Measurements from ENCODE around the gene MRPL28. TPM values are rescaled to one million over a fixed set of nuclear protein-coding genes. Genes with fewer than 3 reads are reported as not detected.

Gene MRPL28
- total and polyA plus RNA-seq, 2 donors (not counting 3 experiments of a cell fraction or from before 2014, with no cell fraction given), result 104 to 180 TPM

DNA sequence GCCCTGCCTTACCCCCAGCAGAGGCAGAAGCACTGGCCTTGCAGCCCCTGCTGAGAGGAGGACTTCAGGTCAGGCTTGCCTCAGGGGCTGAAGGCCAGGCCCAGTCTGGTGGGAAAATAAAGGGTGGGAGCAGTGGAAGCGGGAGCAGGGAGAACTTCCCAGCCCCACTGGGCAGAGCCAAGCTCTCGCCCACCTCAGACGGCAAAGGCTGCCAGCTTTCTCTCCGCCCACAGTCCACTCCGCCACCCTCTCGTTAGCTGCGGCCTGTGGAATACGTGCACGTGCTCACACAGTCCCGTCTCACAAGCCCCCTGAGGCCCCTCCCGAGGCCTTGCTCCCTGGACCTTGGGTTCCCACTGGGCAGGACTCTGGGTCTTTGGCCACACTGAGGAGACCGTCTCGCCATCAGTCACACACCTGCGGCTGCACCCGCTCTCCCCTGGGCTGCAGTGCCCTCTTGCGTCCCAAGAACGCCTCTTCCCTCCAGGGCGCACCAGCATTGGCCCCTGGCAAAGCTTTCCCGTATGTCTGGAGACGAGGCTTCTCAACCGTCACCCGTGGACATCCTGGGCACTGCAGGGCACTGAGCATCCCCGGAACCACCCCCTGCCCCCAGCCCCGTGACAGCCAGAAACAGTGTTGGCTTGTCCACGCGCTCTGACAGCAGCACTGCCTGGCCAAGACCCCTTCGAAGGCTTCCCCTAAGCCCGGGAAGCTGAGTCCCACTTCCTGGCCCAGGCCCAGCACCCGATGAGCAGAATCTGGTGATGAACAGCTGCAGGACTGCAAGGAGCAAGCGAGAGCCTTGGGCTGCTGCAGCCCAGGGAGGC is 8.3 kb downstream of the MRPL28 start:
- Histone ChIP-seq H3K9me1 (replicated peaks; ENCODE audit: control insufficient read depth, extremely low read depth, insufficient read depth, low read length) (no peaks in the 10 kb centered on the region), H3K9ac (replicated peaks; ENCODE audit: extremely low read depth, insufficient read depth, low read length) (no peak overlapping the region), H3K36me3 (ENCODE audit: control insufficient read depth in 2 of 2, extremely low read depth in 1 of 2, insufficient read depth in 2 of 2, low read length in 2 of 2) (peaks cover 0 to 3% of the 10 kb centered on the region in 2 experiments), H4K20me1 (replicated peaks; ENCODE audit: control insufficient read depth, extremely low read depth, insufficient read depth, low read length) (no peaks in the 10 kb centered on the region), H3K79me2 (ENCODE audit: control insufficient read depth, insufficient read depth, low read length) (no peaks in the 10 kb centered on the region), H3K9me3 (replicated peaks; ENCODE audit: control insufficient read depth, insufficient read depth, low read length) (no peaks in the 10 kb centered on the region), H3K4me3 (replicated peaks in 1 of 3; ENCODE audit: insufficient read depth in 1 of 3, low read depth in 1 of 3, low read length in 3 of 3) (no peak overlapping the region), H3K4me1 (ENCODE audit: control insufficient read depth, extremely low read depth, insufficient read depth, low read length) (no peaks in the 10 kb centered on the region), H3K27ac (ENCODE audit: insufficient read depth, low read depth, low read length) (no peak overlapping the region), H3K27me3 (ENCODE audit: control insufficient read depth in 2 of 2, insufficient read depth in 2 of 2, low read length in 2 of 2) (no peaks in the 10 kb centered on the region), H3K4me2 (ENCODE audit: insufficient read depth, low read length) (no peak overlapping the region), H2AFZ (ENCODE audit: low read depth, low read length) (no peak overlapping the region)
- TF ChIP-seq, protein P1, sequence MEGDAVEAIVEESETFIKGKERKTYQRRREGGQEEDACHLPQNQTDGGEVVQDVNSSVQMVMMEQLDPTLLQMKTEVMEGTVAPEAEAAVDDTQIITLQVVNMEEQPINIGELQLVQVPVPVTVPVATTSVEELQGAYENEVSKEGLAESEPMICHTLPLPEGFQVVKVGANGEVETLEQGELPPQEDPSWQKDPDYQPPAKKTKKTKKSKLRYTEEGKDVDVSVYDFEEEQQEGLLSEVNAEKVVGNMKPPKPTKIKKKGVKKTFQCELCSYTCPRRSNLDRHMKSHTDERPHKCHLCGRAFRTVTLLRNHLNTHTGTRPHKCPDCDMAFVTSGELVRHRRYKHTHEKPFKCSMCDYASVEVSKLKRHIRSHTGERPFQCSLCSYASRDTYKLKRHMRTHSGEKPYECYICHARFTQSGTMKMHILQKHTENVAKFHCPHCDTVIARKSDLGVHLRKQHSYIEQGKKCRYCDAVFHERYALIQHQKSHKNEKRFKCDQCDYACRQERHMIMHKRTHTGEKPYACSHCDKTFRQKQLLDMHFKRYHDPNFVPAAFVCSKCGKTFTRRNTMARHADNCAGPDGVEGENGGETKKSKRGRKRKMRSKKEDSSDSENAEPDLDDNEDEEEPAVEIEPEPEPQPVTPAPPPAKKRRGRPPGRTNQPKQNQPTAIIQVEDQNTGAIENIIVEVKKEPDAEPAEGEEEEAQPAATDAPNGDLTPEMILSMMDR (IDR thresholded peaks at IDR 0.05; ENCODE audit: extremely low read depth in 1 of 2, insufficient read depth in 1 of 2, low read depth in 1 of 2, low read length in 2 of 2), result peak; percentile 65 to 83
- no peak for TF ChIP-seq MYC (IDR thresholded peaks at IDR 0.05; ENCODE audit: low read depth, low read length)
- dilution Hi-C loops (cut with MboI; ENCODE audit: extremely low pct_ligation_motif_present, low sequenced_read_pairs) (no loop called here), intact Hi-C loops (cut with micrococcal nuclease) (loop anchor here (1.0 kb wide), 1 partner anchor 255 kb away; no protein-coding TSS in a partner anchor)
- ChIA-PET CTCF (interaction anchor here (0.6 to 4.8 kb wide), 37 partner anchors 8 to 309 kb away, joined by 3 to 130 read pairs (median 5); partner anchors contain the start of genes AXIN1, FAM234A, HBQ1 and LUC7L), POLR2A (no interaction called here)
- no TSS peak for BruUV-seq (replicated peaks)
- peak; percentile 78 for FAIRE-seq
- peak; percentile 70 for DNase-seq (ENCODE audit: low read depth, low spot score)

DNA sequence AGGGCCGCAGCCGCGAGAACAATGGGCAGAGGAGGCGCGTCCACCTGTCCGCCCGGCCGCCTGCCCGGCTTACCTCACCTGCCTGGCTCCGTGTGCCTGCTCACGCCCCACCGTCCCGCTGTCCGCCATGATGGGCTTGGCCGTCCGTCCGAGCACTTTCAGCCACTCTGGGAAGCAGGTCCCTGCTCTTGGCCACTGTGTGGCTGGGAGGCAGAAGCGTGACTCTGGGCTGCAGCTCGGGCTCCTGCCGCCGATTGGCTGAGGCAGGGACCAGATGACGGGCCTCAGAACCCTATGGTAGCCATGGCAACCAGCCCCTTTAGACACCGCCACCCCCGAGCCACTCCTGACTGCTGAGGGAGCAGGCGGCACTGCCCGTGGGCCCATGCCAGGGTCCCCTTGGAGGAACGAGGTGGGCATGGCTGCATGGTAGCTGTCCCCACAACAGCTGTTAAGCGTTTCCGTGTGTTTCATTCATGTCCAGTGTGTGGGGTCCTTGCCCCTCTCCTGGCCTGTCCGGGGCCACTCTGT is 8.9 kb downstream of the MRPL28 start:
- no peak overlapping the region for H2AFZ ChIP-seq (ENCODE audit: low read depth, low read length)
- no peaks in the 10 kb centered on the region for H3K9me3 ChIP-seq (replicated peaks; ENCODE audit: control insufficient read depth, insufficient read depth, low read length)
- H3K4me2 ChIP-seq (ENCODE audit: insufficient read depth, low read length), result no peak overlapping the region
- ChIA-PET POLR2A (no interaction called here), CTCF (interaction anchor here (0.6 to 4.8 kb wide), 23 partner anchors 9 to 308 kb away, joined by 3 to 130 read pairs (median 7); partner anchors contain the start of genes FAM234A, HBQ1, LUC7L and MRPL28)
- no peaks in the 10 kb centered on the region for H4K20me1 ChIP-seq (replicated peaks; ENCODE audit: control insufficient read depth, extremely low read depth, insufficient read depth, low read length)
- FAIRE-seq (no peak), DNase-seq (ENCODE audit: low read depth, low spot score) (no peak)
- H3K36me3 ChIP-seq (ENCODE audit: control insufficient read depth in 2 of 2, extremely low read depth in 1 of 2, insufficient read depth in 2 of 2, low read length in 2 of 2), result peaks cover 0 to 2% of the 10 kb centered on the region in 2 experiments
- H3K9ac ChIP-seq (replicated peaks; ENCODE audit: extremely low read depth, insufficient read depth, low read length), result no peak overlapping the region
- H3K27me3 ChIP-seq (ENCODE audit: control insufficient read depth in 2 of 2, insufficient read depth in 2 of 2, low read length in 2 of 2), result no peaks in the 10 kb centered on the region
- no peaks in the 10 kb centered on the region for H3K9me1 ChIP-seq (replicated peaks; ENCODE audit: control insufficient read depth, extremely low read depth, insufficient read depth, low read length)
- intact Hi-C loops (cut with micrococcal nuclease), result no loop called here
- no TSS peak for BruUV-seq (replicated peaks)
- no peak overlapping the region for H3K27ac ChIP-seq (ENCODE audit: insufficient read depth, low read depth, low read length)
- no peaks in the 10 kb centered on the region for H3K4me1 ChIP-seq (ENCODE audit: control insufficient read depth, extremely low read depth, insufficient read depth, low read length)
- dilution Hi-C loops (cut with MboI; ENCODE audit: extremely low pct_ligation_motif_present, low sequenced_read_pairs), result no loop called here
- TF ChIP-seq FOS (IDR thresholded peaks at IDR 0.05; ENCODE audit: borderline replicate concordance, insufficient read depth, low read length) (no peak), EZH2 (IDR thresholded peaks at IDR 0.05; ENCODE audit: borderline replicate concordance, low read depth, low read length, severe bottlenecking) (no peak), JUN (IDR thresholded peaks at IDR 0.05; ENCODE audit: borderline replicate concordance, insufficient read depth, insufficient read length, low read depth) (no peak), MYC (IDR thresholded peaks at IDR 0.05; ENCODE audit: low read depth, low read length) (no peak), POLR2AphosphoS5 (IDR thresholded peaks at IDR 0.05; ENCODE audit: insufficient read depth, low read depth, low read length) (no peak), GATA2 (IDR thresholded peaks at IDR 0.05; ENCODE audit: insufficient read depth, insufficient read length, low read depth, low read length) (no peak), POLR2A (IDR thresholded peaks at IDR 0.05; ENCODE audit: low read depth, low read length) (no peak)
- TF ChIP-seq, protein P1 (IDR thresholded peaks at IDR 0.05; ENCODE audit: extremely low read depth in 1 of 2, insufficient read depth in 1 of 2, low read depth in 1 of 2, low read length in 2 of 2), result no peak
- TF ChIP-seq, protein P2, sequence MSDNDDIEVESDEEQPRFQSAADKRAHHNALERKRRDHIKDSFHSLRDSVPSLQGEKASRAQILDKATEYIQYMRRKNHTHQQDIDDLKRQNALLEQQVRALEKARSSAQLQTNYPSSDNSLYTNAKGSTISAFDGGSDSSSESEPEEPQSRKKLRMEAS (IDR thresholded peaks at IDR 0.05; ENCODE audit: insufficient read depth, insufficient read length), result no peak
- no peaks in the 10 kb centered on the region for H3K79me2 ChIP-seq (ENCODE audit: control insufficient read depth, insufficient read depth, low read length)
- no peak overlapping the region for H3K4me3 ChIP-seq (replicated peaks in 1 of 3; ENCODE audit: insufficient read depth in 1 of 3, low read depth in 1 of 3, low read length in 3 of 3)

Data from endothelial cell of umbilical vein (primary cell).